CD14-positive monocyte (primary cell): ENCODE data around the gene CDH11. TPM values are rescaled to one million over a fixed set of nuclear protein-coding genes. Genes with fewer than 3 reads are reported as not detected.

ENCODE experiments used
- DNase-seq, 3 donors: peaks; one replicate each; pipeline ENCODE4 v3.0.0-alpha.2; 2011 to 2022
- H2AFZ ChIP-seq: 2 replicates; pipeline ENCODE4 v1.6.0; 2012; ENCODE audit warnings: mild to moderate bottlenecking, low read depth, low read length, inconsistent platforms; ENCODE audit not compliant: insufficient read depth, poor library complexity, severe bottlenecking
- H3K27ac ChIP-seq, 2 donors: 1 replicate in 1 of 2; 2 replicates in 1 of 2; pipeline ENCODE4 v1.5.1; 2012 to 2013; ENCODE audit warnings: low read length in 2 of 2, control low read depth in 1 of 2, inconsistent platforms in 1 of 2, low read depth in 1 of 2, mild to moderate bottlenecking in 1 of 2
- H3K27me3 ChIP-seq, 2 donors: one replicate each; pipeline versions ENCODE4 v1.6.0 to v1.6.1; 2011 to 2013; ENCODE audit warnings: low read length in 2 of 2; ENCODE audit not compliant: control insufficient read depth in 2 of 2, insufficient read depth in 2 of 2
- H3K36me3 ChIP-seq, 2 donors: replicated peaks in 1 of 2; 1 replicate in 1 of 2; 2 replicates in 1 of 2; pipeline versions ENCODE4 v1.5.1 to v1.6.1; 2012 to 2013; ENCODE audit warnings: low read length in 2 of 2, control low read depth in 1 of 2, inconsistent platforms in 1 of 2, mild to moderate bottlenecking in 1 of 2; ENCODE audit not compliant: insufficient read depth in 2 of 2, control insufficient read depth in 1 of 2
- H3K4me1 ChIP-seq, 2 donors: 1 replicate in 1 of 2; 2 replicates in 1 of 2; pipeline versions ENCODE4 v1.5.1 to v1.6.1; 2012 to 2013; ENCODE audit warnings: low read length in 2 of 2, control low read depth in 1 of 2, inconsistent platforms in 1 of 2, mild to moderate bottlenecking in 1 of 2, moderate library complexity in 1 of 2; ENCODE audit not compliant: insufficient read depth in 2 of 2, control insufficient read depth in 1 of 2
- H3K4me2 ChIP-seq: replicated peaks from 2 replicates; pipeline ENCODE3; 2012; ENCODE audit warnings: low read length, moderate library complexity, mild to moderate bottlenecking; ENCODE audit not compliant: poor library complexity, severe bottlenecking; ENCODE audit errors: extremely low read depth
- H3K4me3 ChIP-seq, 3 experiments: fragments of 200-600 bp in 1 of 3; sonication (generic) in 1 of 3; replicated peaks in 1 of 3; 1 replicate in 2 of 3; 2 replicates in 1 of 3; pipeline ENCODE4 v1.5.1; 2011 to 2013; ENCODE audit warnings: low read length in 3 of 3, mild to moderate bottlenecking in 3 of 3, control low read depth in 2 of 3, low read depth in 2 of 3, inconsistent platforms in 1 of 3, moderate library complexity in 1 of 3
- H3K79me2 ChIP-seq: 2 replicates; pipeline ENCODE4 v1.6.0; 2012; ENCODE audit warnings: mild to moderate bottlenecking, control low read depth, inconsistent platforms, low read length, moderate library complexity; ENCODE audit not compliant: insufficient read depth
- H3K9ac ChIP-seq: 2 replicates; pipeline ENCODE4 v1.6.0; 2017; ENCODE audit warnings: low read length, mild to moderate bottlenecking; ENCODE audit not compliant: insufficient read depth, poor library complexity, severe bottlenecking
- H3K9me3 ChIP-seq, 2 donors: replicated peaks in 1 of 2; 1 replicate in 1 of 2; 2 replicates in 1 of 2; pipeline versions ENCODE4 v1.5.1 to v1.6.1; 2012 to 2013; ENCODE audit warnings: low read length in 2 of 2, control low read depth in 1 of 2; ENCODE audit not compliant: control insufficient read depth in 1 of 2, insufficient read depth in 1 of 2
- H4K20me1 ChIP-seq: 2 replicates; pipeline ENCODE4 v1.6.0; 2012; ENCODE audit warnings: mild to moderate bottlenecking, low read length, control low read depth, moderate library complexity; ENCODE audit not compliant: insufficient read depth
- H3K27ac Mint-ChIP-seq, 7 donors: one replicate each; pipeline ENCODE4 v1.8.0; 2020; ENCODE audit warnings: mild to moderate bottlenecking in 7 of 7, mixed read lengths in 7 of 7, moderate library complexity in 6 of 7, inconsistent platforms in 2 of 7
- H3K27me3 Mint-ChIP-seq, 3 donors: one replicate each; pipeline ENCODE4 v1.8.0; 2021 to 2022; ENCODE audit warnings: low read depth in 3 of 3, mild to moderate bottlenecking in 3 of 3, mixed read lengths in 3 of 3, moderate library complexity in 3 of 3, inconsistent platforms in 1 of 3
- H3K36me3 Mint-ChIP-seq, 2 donors: one replicate each; pipeline ENCODE4 v1.8.0; 2020; ENCODE audit warnings: mixed read lengths in 2 of 2, inconsistent platforms in 1 of 2, mild to moderate bottlenecking in 1 of 2
- H3K4me1 Mint-ChIP-seq: one replicate; pipeline ENCODE4 v1.8.0; 2020; ENCODE audit warnings: mild to moderate bottlenecking, mixed read lengths
- H3K4me3 Mint-ChIP-seq, 2 donors: one replicate each; pipeline ENCODE4 v1.8.0; 2020; ENCODE audit warnings: mild to moderate bottlenecking in 2 of 2, mixed read lengths in 2 of 2, moderate library complexity in 1 of 2
- H3K9me3 Mint-ChIP-seq, 7 donors: one replicate each; pipeline ENCODE4 v1.8.0; 2020 to 2022; ENCODE audit warnings: mixed read lengths in 7 of 7, mild to moderate bottlenecking in 6 of 7, moderate library complexity in 6 of 7, inconsistent platforms in 2 of 7
- CTCF ChIP-seq: fragments of 200-600 bp; IDR thresholded peaks from one replicate; pipeline ENCODE4 v1.8.0; 2022; ENCODE audit warnings: antibody characterized with exemption, mild to moderate bottlenecking
- WGBS: methylation state at CpG from one replicate; pipeline ENCODE4 v1.1.5; 2013; ENCODE audit warnings: missing lambda C conversion rate; ENCODE audit not compliant: insufficient coverage; 5-methylcytosine and 5-hydroxymethylcytosine counted together
- intact Hi-C, 2 donors: fragments of 100-400 bp; cut with micrococcal nuclease; formaldehyde crosslinking; loops; one replicate each; pipeline versions ENCODE4 v1.15.0 to v1.15.1; 2023
- polyA plus RNA-seq, 3 donors: library from polyadenylated mRNA; depleted of rRNA in 1 of 3; unstranded in 2 of 3; stranded (reverse) in 1 of 3; fragments of 300-500 nt in 2 of 3; fragments of >200 nt in 1 of 3; fragmentation: Illumina TruSeq in 2 of 3; gene quantifications; 1 replicate in 2 of 3; 2 replicates in 1 of 3; pipeline ENCODE4 v1.2.3, GENCODE V29; 2012 to 2021

The CDH11 gene
- polyA plus RNA-seq, 3 donors = not detected

GRCh38 chr16:65054457-65054856, 67.4 kb downstream of the CDH11 start:
- H3K9ac ChIP-seq = no peak overlapping the region
- H3K4me1 ChIP-seq = no peaks in the 10 kb centered on the region
- WGBS = no CpG with 5 or more reads among the region's 1 CpG
- H3K4me1 Mint-ChIP-seq = no peaks in the 10 kb centered on the region
- no peak for TF ChIP-seq CTCF
- no peak for DNase-seq
- H3K9me3 Mint-ChIP-seq = peaks cover 0 to 2% (median 0%) of the 10 kb centered on the region in 7 donors
- no peaks in the 10 kb centered on the region for H3K79me2 ChIP-seq
- no peak overlapping the region for H2AFZ ChIP-seq
- H3K4me3 Mint-ChIP-seq = no peak overlapping the region
- H3K36me3 ChIP-seq = no peaks in the 10 kb centered on the region
- no peaks in the 10 kb centered on the region for H3K36me3 Mint-ChIP-seq
- no peak overlapping the region for H3K27ac Mint-ChIP-seq
- peaks cover 1 to 3% (median 2%) of the 10 kb centered on the region in 3 donors for H3K27me3 Mint-ChIP-seq
- no peak overlapping the region for H3K4me2 ChIP-seq
- no peaks in the 10 kb centered on the region for H4K20me1 ChIP-seq
- no peak overlapping the region for H3K27ac ChIP-seq
- intact Hi-C loops = no loop called here
- H3K4me3 ChIP-seq = no peak overlapping the region
- H3K9me3 ChIP-seq = no peaks in the 10 kb centered on the region
- peaks cover 0 to 4% of the 10 kb centered on the region in 2 donors for H3K27me3 ChIP-seq

GRCh38 chr16:65049679-65050078, 72.2 kb downstream of the CDH11 start:
- Mint-ChIP-seq H3K9me3 (peaks cover 0 to 5% (median 0%) of the 10 kb centered on the region in 7 donors), H3K36me3 (no peaks in the 10 kb centered on the region), H3K27me3 (peaks cover 0 to 1% (median 0%) of the 10 kb centered on the region in 3 donors), H3K27ac (no peak overlapping the region), H3K4me1 (no peaks in the 10 kb centered on the region), H3K4me3 (no peak overlapping the region)
- H3K79me2 ChIP-seq = no peaks in the 10 kb centered on the region
- H3K4me1 ChIP-seq = no peaks in the 10 kb centered on the region
- no peak for DNase-seq
- H3K9me3 ChIP-seq = no peaks in the 10 kb centered on the region
- H2AFZ ChIP-seq = no peak overlapping the region
- TF ChIP-seq CTCF = no peak
- WGBS = 71% methylated on average over 3 of the region's 3 CpGs
- no peak overlapping the region for H3K4me3 ChIP-seq
- H3K27me3 ChIP-seq = no peaks in the 10 kb centered on the region
- no peak overlapping the region for H3K4me2 ChIP-seq
- no peak overlapping the region for H3K27ac ChIP-seq
- H3K9ac ChIP-seq = no peak overlapping the region
- H4K20me1 ChIP-seq = no peaks in the 10 kb centered on the region
- no peaks in the 10 kb centered on the region for H3K36me3 ChIP-seq
- intact Hi-C loops = no loop called here
